Brain microvascular endothelial cell (primary cell): ENCODE measurements around the gene PEA15.

Experiments
- DNase-seq: peaks from one replicate; pipeline ENCODE4 v3.0.0-alpha.2; 2020
- H3K27ac ChIP-seq: fragments of 250-450 bp; sonication (Bioruptor Pico); 2 replicates; pipeline ENCODE4 v1.5.1; 2020; ENCODE audit warnings: mild to moderate bottlenecking, moderate library complexity
- H3K27me3 ChIP-seq: fragments of 250-450 bp; sonication (Bioruptor Pico); replicated peaks from 2 replicates; pipeline ENCODE4 v1.5.1; 2020; ENCODE audit warnings: mild to moderate bottlenecking
- H3K36me3 ChIP-seq: fragments of 250-450 bp; sonication (Bioruptor Pico); replicated peaks from 2 replicates; pipeline ENCODE4 v1.5.1; 2020; ENCODE audit warnings: mild to moderate bottlenecking
- H3K4me3 ChIP-seq: 2 replicates; pipeline ENCODE4 v1.5.1; 2011; ENCODE audit warnings: low read depth, mild to moderate bottlenecking, control low read depth, low read length, moderate library complexity
- CTCF ChIP-seq: IDR thresholded peaks from 2 replicates; pipeline ENCODE4 v1.5.1; 2011; ENCODE audit warnings: low read depth, mild to moderate bottlenecking, moderate library complexity, low read length, control low read depth, inconsistent platforms; ENCODE audit errors: missing control alignments
- in situ Hi-C: cut with HindIII; loops from 2 replicates; pipeline ENCODE4 v1.10.0; 2017; ENCODE audit warnings: low sequenced_read_pairs, low pct_ligation_motif_present

PEA15 gene

GRCh38 chr1:160210561-160210960 lies 5.4 kb downstream of the PEA15 start:
- H3K27ac ChIP-seq: no peak overlapping the region
- in situ Hi-C loops: no loop called here
- peaks cover 80% of the 10 kb centered on the region for H3K36me3 ChIP-seq
- TF ChIP-seq CTCF: no peak
- H3K27me3 ChIP-seq: no peaks in the 10 kb centered on the region
- no peak overlapping the region for H3K4me3 ChIP-seq
- DNase-seq: no peak

- Histone ChIP-seq H3K36me3 (peaks cover 84% of the 10 kb centered on the region), H3K27me3 (no peaks in the 10 kb centered on the region), H3K27ac (peak overlapping the region; percentile 25), H3K4me3 (no peak overlapping the region)
- in situ Hi-C loops: no loop called here
- no peak for DNase-seq
- TF ChIP-seq CTCF: no peak
These were observed 6.0 kb downstream of the PEA15 start for GRCh38 chr1:160211046-160211790.

GRCh38 chr1:160214481-160215140 lies 9.4 kb downstream of the PEA15 start:
- Histone ChIP-seq H3K4me3 (no peak overlapping the region), H3K27me3 (no peaks in the 10 kb centered on the region), H3K27ac (no peak overlapping the region), H3K36me3 (peaks cover 90% of the 10 kb centered on the region)
- no peak for DNase-seq
- in situ Hi-C loops: no loop called here
- TF ChIP-seq CTCF: no peak

GRCh38 chr1:160216301-160216700 lies 11.1 kb downstream of the PEA15 start:
- H3K4me3 ChIP-seq: no peak overlapping the region
- H3K27me3 ChIP-seq: no peaks in the 10 kb centered on the region
- no peak overlapping the region for H3K27ac ChIP-seq
- in situ Hi-C loops: no loop called here
- no peak for DNase-seq
- TF ChIP-seq CTCF: no peak
- peaks cover 82% of the 10 kb centered on the region for H3K36me3 ChIP-seq

- Histone ChIP-seq H3K27ac (no peak overlapping the region), H3K4me3 (no peak overlapping the region), H3K27me3 (no peaks in the 10 kb centered on the region), H3K36me3 (peaks cover 78% of the 10 kb centered on the region)
- no peak for TF ChIP-seq CTCF
- no peak for DNase-seq
- in situ Hi-C loops: no loop called here
These were observed 12.4 kb downstream of the PEA15 start for GRCh38 chr1:160217481-160218051.
